HFF-Myc (cell line): ENCODE results near the gene SMAD3.

Source experiments
- DNase-seq: peaks from one replicate; pipeline ENCODE4 v3.0.0-alpha.2; 2011; ENCODE audit warnings: low read depth; ENCODE audit errors: extremely low read depth
- H3K4me3 ChIP-seq: replicated peaks from 2 replicates; pipeline ENCODE4 v1.5.1; 2011; ENCODE audit warnings: low read depth, mild to moderate bottlenecking, control low read depth, low read length
- TF ChIP-seq, protein P1 (sequence below): IDR thresholded peaks from 2 replicates; pipeline ENCODE4 v1.5.1; 2012; ENCODE audit warnings: mild to moderate bottlenecking, low read depth, low read length, control low read depth; ENCODE audit errors: missing control alignments

Gene SMAD3

GRCh38 chr15:67199881-67200763 lies 134.7 kb downstream of the SMAD3 start:
- no peak for DNase-seq
- TF ChIP-seq, protein P1, sequence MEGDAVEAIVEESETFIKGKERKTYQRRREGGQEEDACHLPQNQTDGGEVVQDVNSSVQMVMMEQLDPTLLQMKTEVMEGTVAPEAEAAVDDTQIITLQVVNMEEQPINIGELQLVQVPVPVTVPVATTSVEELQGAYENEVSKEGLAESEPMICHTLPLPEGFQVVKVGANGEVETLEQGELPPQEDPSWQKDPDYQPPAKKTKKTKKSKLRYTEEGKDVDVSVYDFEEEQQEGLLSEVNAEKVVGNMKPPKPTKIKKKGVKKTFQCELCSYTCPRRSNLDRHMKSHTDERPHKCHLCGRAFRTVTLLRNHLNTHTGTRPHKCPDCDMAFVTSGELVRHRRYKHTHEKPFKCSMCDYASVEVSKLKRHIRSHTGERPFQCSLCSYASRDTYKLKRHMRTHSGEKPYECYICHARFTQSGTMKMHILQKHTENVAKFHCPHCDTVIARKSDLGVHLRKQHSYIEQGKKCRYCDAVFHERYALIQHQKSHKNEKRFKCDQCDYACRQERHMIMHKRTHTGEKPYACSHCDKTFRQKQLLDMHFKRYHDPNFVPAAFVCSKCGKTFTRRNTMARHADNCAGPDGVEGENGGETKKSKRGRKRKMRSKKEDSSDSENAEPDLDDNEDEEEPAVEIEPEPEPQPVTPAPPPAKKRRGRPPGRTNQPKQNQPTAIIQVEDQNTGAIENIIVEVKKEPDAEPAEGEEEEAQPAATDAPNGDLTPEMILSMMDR = no peak
- H3K4me3 ChIP-seq = no peak overlapping the region

DNA sequence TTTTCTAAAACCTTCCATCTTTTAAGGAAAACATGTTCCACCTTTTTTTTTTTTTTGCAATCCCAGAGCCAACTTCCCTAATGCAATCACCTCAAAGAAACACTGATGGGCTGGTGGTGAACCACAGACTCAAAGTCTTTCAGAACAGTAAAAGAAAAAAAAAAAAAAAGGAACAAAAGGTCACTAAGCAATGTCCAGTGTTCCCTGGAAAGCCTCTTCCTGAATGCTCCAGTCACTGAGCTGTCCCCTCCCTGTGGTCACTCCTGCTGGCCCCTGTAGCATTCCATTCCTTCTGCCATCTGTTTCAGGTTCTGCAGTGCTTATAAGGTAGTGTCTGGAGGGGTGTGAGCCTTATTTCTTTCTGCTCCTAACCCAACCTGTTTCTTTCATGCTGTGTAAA lies 135.7 kb downstream of the SMAD3 start:
- TF ChIP-seq, protein P1 = no peak
- no peak for DNase-seq
- no peak overlapping the region for H3K4me3 ChIP-seq

DNA sequence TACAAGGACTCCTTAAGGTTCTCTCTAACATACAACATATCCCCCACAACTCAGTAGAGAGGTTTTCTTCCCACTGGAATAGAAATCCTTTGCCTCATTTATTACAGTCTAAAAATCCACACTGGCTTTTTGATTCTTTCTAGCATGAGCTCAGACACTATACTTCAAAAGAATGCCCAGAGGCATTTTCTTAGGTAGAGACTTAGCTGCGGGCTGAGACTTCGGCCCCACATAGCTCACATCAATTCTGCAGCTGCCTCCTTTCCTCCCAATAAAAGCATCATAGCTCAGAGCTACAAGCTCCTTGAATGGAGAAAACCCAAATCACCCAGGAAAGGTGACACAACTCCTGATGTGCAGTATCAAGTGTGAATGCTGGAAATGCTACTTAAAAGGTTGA lies 136.7 kb downstream of the SMAD3 start:
- H3K4me3 ChIP-seq = no peak overlapping the region
- no peak for DNase-seq
- TF ChIP-seq, protein P1 = no peak

DNA sequence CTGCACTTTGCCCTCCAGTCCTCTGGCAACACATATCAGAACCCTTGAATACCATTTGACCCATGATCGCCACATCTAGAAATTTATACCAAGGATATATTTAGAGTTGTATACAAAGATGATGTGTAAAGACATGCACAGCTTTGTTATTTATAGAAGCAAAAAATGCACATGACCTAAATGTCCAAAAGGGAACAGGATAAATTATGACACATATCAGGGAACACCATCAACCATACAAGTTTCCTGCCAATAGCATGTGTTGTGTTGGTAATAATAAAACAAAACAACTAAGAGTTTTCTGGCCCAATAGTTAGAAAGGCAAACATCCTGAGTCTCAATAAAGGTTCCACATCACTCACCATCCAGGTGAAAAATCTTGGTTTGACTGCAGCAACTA lies 137.6 kb downstream of the SMAD3 start:
- TF ChIP-seq, protein P1 = no peak
- no peak for DNase-seq
- no peak overlapping the region for H3K4me3 ChIP-seq

- DNase-seq = no peak
- TF ChIP-seq, protein P1 = no peak
- H3K4me3 ChIP-seq = no peak overlapping the region
These were observed 142.3 kb downstream of the SMAD3 start for GRCh38 chr15:67207555-67208207.

DNA sequence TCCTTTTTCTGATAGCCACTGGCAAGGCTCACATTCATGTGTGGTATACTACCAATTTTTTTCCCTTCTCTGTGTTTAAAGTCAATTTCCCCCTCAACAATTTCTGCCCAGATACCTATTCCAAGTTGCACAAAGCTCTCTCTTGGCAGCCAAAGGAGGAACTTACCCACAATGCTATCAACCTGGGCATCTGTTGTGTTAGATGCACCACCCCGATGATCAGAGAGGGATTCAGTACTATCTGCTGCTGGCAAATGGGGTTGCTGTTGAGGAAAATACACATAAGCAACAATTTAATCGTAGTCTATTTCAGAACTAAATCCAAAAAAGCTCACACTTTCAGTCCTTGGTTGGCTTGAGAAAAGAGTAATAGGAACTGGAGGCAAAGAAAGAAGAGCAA lies 143.0 kb downstream of the SMAD3 start:
- TF ChIP-seq, protein P1 = no peak
- DNase-seq = no peak
- H3K4me3 ChIP-seq = no peak overlapping the region
